ENCODE measurements around the gene CDC45.

The CDC45 gene

DNA sequence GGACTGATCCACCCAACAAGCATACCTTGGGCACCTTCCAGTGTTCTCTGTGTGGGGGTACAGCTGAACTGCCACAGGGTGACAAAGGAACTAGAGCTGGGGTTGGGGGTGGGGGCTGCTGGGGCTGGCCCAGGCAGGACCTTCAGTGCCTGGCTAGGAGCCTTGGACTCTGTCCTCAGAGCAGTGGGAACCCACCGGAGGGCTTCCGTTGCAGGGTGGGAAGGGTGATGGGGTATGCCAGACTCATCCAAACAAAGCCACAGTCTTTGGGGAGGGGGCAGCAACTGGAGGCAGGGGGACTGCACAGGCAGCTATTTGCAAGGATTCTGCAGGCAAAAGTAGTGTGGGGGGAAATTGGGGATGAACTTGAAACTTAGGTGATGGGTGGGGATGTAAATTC, 80.2 kb downstream of the CDC45 start:
- DNase-seq (ENCODE audit: low read depth, low spot score), result no peak

DNA sequence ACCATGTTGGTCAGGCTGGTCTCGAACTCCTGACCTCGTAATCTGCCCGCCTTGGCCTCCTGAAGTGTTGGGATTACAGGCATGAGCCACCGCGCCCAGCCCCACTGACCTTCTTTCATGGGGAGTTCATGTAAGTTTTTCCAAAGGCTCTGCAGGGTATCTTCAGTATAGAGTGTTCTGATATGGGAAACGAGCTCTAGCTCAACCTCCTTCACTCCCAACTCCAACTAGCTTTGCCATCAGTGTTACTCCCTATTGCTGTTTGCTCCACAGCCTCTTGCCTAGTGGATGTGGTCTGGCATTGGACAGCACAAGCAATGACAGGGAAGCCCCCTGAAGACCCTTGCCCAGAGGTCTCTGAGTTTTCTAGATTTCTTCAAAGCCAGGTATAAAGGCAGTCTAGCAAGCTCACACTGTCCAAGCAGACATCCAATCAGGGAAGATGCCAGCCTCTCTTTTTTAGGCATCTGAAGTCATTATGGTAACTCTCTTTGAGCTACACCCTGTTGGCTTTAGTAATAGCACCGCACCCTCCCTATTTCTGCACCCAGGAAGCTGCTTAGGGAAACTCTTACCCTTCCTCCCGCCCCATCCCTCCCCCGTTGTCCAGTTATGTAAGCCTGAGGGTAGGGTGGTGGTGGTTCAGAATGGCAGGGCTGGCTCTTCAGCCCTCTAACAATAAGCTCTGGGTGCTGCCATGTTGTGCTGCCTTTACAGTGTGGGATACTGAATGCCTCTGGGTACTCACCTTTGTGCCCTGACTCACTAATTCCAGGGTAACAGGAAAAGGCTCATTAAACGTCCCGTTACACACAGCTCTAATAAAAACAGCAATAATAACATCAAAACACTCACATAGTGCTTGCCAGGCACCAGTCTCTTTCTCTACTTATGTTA, 85.9 kb downstream of the CDC45 start:
- no peak for DNase-seq (ENCODE audit: low read depth, low spot score)

GRCh38 chr22:19566279-19567156, 86.8 kb downstream of the CDC45 start:
- DNase-seq (ENCODE audit: low read depth, low spot score), result no peak

DNA sequence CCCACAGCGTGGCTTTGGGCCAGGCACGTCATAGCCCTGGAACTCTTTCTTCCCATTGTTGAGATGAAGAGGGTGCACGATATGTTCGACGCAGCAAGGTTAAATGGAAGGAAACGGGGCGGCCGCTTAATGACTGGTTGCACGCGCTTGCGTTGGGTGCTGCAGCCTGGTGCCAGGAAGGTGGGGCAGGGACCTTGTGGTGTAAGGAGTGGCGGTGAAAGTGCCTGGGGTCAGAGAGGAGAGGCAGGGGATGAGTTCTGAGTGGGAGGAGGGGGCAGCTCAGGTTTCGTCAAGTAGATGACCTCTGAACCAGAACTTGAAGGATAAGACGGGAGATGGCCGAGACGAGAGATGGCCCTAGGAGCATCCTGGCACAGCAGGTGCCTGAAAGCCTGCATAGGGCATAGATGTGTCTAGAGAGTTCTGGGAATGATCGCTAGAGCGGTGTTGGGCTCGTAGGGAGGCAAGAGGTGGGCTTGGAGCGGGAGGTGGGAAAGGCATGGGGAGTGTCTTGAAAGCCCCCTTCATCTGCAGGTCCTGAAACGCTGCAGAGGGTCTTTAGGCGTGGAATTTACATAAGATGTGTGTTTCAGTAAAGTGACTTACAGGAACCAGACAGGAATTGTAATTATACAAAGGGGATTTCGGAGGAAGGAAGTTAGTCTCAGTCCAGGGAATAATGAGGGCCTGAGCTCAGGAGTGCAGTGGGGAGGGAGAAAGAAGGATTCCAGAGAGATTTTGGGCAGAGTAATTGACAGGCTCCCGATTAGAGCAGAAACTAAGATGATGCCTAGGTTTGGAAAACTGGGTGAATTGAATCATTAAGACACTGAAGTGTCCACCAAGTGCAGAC, 87.7 kb downstream of the CDC45 start:
- DNase-seq (ENCODE audit: low read depth, low spot score), result no peak

- DNase-seq (ENCODE audit: low read depth, low spot score), result no peak
These were observed 88.9 kb downstream of the CDC45 start for GRCh38 chr22:19568337-19569275.

DNA sequence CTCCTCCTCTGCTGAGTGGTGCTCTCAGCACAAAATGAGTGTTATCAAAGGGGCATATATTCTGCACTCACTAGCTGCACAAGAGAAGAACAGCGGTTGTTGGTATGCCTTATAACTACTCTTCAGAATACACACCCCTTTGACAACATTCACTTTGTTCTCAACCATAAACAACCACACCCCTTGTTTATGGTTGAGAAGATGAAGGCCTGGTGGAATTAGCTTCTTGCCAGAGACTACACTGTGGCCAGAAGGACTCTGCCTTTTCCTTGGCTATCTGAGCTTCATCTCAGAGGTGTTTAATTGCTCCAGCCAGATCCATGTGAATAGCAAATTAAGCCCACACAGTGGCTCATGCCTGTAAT, 89.5 kb downstream of the CDC45 start:
- DNase-seq (ENCODE audit: low read depth, low spot score), result no peak

GRCh38 chr22:19569976-19570375, 90.3 kb downstream of the CDC45 start:
- no peak for DNase-seq (ENCODE audit: low read depth, low spot score)

All from activated naive CD8-positive, alpha-beta T cell treated with anti-CD3 and anti-CD28 coated beads, Interleukin-2, amount 50 U/mL, for 16 hours (primary cell).